GM18861 (cell line): ENCODE measurements around the gene ARID4A.
A peak's percentile ranks its signal among the peaks of the same experiment; 100 is the strongest.
"Not testable (repeated sequence)": the region's sequence is repeated elsewhere in the genome, so short reads cannot be mapped to it uniquely, and the experiment has no call there.

Source experiments
- ATAC-seq: cut with Tn5 transposase; IDR thresholded peaks from one replicate; pipeline ENCODE4 v1.9.1; 2021; ENCODE audit not compliant: unreplicated experiment

Gene ARID4A

DNA sequence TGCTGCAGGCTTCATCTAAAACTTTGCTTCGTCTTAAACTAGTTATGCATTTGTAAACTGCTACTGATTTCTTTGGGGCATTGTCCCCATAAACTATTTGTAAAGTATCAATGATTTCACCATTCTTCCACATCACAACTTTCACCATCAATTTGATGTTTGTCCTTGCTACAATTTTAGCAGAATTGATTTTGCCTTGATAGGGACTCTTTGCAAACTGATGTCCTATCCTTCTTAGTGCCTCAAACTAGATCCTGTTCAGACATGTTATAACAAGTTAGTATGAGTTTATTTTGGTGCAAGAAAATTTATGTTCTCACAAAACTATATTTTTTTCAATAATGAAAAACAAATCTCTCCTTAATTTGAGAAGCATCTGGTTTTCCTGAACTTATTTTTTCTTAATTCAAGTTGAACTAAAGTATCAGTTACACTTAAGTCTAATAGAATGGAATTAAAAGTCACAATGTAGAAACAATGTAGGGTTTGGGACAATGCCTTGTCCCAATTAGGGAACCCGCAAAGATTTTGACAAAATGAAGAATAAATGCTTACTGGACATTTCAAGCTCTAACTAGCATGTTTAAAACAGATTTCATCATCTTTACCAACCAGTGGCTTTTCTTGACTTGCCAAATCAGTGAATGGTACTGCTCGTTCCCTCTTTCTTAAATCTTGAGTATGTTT is 10.1 kb upstream of the ARID4A start:
- no peak for ATAC-seq

DNA sequence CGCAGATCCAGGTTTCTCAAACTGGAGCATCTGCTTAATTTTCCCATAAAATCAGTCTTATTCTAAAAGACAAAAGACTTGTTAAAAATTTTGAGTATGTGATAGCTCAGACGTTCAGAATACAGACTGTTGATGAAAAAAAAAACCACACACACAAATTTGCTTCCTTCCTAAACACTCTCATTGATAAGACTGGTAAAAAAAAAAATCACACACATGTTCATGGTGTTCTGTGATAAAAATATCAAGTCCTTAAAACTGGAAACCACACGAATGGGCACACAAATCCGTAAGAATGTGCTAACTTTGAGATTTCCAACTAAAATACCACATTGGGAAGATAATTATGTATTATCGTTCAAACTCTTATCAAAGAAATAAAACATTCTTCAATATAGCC is 6.7 kb upstream of the ARID4A start:
- no peak for ATAC-seq

DNA sequence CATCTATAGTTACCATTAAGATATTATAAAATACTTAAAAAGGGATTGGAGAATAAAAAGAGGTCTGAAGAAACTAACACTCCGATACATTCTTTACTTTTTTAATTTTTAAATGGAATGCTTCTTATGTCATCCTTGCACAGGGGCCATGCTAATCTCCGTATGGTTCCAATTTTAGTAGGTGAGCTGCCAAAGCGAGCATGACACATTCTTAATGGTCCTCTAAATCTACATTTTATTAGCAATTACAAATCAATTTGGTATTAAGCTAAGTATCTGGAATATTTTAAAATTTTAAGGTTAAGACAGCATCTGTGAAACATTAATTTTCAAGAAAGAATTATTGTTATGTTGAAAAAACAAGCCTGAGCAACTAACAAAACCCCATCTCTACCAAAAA is 6.2 kb upstream of the ARID4A start:
- ATAC-seq: no peak

DNA sequence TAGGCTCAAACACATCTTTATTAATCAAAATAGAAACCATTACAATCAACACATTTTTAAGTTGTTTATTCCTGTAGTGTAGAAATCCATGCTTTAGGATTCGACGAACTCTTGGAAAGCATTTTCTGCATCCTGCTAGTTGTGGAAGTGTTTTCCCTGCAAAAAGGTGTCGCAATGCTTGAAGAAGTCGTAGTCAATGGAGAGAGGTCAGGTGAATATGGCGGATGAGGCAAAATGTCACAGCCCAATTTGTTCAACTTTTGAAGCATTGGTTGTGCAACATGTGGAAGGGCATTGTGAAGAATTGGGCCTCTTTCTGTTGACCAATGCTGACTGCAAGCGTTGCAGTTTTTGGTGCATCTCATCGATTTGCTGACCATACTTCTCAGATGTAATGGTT is 4.2 kb upstream of the ARID4A start:
- no peak for ATAC-seq

DNA sequence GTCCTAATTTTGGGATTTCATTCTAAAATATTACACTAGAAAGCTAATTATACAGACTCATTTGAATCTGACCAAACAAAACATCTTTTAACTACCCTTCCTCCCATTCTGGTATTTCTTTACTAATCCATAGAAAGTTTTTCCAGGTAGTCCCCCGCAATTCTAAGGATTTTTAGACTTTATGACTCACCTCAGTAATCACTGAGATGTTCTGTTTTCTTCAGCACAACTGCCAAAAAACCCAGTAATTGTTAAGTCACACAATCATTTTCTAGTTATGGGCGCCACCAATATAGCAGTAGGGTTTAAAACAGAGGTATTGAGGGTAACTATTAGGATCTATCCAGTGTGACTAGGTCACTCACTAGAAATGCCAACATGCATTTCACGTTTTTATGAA is 1.6 kb upstream of the ARID4A start:
- no peak for ATAC-seq

DNA sequence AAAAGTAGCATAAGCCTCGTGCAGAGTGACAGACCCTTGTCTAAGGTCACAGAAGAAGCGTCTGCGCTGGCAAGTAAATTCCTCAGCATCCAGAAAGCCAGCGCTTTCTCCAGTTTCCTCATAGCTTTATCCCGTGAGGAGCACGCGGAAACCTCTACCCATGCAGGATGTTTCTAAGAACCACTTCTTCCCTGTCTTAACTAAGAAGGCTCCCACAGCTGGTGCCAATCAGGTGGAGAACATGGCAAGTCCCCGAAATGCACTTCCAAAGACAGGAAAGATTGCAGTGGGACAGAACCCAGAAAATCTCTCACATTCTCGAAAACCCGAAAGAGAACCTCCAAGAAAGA is 968 bp upstream of the ARID4A start:
- no peak for ATAC-seq

DNA sequence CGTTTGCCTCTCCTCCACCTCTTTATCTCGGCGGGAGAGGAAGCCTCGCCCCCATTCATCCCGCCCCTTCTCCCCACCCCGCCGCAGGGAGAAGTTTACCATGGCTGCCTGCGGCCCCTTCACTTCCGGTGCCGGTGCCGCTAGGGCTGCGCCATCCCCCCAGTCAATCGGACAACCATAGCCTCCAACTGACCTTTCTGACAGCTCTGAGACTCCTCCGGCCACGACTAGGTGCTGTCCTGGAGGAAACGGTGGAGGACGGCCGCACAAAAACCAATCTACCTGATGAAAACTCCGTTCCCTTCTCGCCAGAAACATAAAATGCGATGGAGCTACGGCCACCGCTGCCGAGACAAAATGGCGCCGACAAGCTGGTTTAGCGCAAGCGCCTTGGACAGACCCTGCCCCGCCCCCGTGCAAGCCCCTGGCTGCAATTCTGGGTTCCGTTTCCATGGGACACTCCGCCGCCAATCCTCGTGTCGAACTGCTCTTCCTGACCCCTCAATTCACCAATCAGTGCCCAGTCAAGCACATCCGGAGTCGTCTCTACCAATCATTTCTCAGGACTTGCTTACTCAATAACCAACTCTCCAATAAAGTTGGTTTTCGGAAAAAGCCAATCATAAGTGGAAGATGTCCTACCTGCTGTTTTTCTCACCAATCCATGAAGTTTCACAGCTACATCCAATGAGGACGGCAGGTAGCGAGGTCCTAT is 436 bp upstream of the ARID4A start:
- peak; percentile 82 for ATAC-seq

DNA sequence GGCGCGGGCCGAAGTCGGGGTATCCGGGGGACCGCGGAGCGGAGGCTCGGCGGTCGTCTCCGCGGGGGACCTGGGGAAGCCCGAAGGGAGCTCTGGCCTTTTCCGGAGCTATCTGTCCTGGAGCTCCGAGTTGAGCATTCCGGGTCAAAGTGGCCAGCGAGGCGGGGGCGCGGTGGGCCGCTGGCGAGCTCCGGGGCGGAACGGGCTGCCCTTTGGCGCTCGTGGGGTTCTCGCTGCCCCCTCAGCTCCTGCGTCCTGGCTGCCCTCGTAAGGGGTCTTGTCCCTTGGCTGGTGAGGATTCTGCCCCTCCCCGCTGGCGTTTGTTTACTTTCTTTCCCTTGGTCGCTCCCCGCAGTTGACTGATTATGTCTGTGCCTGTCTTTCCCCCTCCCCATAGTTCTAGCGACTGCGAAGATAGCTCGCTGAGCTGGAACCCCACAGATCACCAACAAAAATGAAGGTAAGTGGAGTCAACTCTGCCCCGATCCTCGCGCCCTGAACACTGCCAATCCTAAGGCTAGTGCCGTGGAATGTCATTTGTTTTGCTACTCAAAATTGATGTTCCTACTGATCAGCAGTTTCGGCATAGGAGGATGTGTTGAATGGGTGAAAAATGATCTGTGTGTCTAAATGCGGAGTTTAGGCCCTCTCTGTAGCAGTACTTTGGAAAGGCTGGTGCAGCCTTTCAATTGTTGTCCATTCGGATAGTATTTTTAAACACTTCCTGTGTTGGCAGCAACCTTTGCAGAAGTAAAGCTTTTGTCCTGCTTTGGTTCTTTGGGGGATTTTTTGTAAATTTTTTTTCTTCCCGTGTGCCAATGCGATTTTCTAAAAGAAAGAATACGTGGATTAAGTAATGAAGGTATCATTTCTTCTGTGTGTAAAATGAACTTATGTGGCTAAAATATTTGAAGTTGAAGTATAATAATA is 1.3 kb downstream of the ARID4A start:
- no peak for ATAC-seq

DNA sequence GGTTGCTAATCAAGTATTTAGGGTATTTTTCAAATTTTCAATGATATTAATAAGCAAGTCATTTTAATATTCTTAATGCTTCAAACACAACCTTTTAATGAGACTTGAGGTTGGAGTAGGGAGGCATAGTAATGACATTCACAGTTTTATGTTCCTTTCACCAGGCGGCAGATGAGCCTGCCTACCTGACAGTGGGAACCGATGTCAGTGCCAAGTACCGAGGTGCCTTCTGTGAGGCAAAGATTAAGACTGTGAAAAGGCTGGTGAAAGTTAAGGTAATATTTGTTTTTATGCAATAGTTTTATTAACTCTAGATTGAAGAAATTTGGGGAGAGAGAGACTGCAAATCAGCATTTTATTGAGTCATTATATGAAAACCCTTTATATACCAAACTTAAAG is 3.1 kb downstream of the ARID4A start:
- ATAC-seq: no peak

DNA sequence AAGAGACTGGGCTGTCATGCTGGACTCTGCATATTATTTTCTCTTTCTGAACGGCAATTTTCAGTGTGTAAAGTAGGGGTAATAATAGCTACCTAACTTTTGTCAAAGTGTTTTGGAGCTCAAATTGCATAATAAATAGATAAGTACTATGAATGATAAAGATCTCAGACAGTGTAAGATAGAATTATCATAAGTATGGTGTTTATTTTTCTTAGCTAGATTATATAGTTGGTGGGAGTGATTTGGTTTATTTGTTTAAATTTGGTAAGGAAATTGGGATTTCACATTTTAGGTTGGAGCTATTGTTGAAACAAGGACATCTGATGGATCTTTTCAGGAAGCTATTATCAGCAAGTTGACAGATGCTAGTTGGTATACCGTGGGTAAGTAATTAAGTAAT is 7.4 kb downstream of the ARID4A start:
- no peak for ATAC-seq

DNA sequence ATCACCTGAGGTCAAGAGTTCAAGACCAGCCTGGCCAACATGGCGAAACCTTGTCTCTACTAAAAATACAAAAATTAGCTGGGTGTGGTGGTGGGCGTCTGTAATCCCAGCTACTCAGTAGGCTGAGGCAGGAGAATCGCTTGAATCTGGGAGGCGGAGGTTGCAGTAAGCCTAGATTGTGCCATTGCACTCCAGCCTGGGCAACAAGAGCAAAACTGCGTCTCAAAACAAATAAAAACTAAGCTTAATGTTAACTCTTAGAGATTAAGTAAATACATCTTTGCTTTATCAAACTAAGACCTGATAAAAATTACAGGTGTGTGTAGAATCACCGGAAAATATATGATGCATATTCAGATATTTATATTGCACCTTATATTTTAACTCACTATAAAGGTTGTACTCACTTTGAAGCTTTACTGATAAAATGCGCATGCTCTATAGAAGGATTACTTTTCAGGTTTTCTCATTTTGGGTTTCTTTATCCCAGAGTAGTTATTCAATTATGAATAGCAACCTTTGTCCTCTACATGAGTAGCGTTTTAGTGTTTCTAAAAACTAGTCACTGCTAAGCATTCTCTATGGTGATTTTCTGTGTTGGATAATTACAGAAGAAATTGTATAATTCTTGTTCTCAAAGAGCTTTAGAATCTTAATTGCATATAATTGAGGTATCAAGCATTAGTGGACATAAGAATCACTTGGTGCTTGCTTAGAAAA is 9.4 kb downstream of the ARID4A start:
- ATAC-seq: no peak

DNA sequence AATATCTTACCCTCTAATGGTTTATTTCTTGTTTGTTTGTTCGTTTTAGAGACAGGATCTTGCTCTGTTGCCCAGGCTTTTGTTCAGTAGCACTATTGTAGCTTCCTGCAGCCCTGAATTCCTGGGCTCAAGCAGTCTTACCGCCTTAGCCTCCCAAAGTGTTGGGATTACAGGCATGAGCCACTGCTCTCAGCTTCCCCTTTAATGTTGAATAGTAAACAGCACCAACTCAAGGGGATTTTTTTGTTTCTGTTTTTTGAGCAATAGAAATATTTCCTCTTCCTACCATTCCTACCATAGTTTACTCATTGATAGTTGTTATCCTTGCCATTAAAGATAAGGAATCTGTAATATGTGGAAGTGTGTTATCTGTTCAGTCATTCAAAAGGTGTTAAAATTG is 10.7 kb downstream of the ARID4A start:
- no peak for ATAC-seq

DNA sequence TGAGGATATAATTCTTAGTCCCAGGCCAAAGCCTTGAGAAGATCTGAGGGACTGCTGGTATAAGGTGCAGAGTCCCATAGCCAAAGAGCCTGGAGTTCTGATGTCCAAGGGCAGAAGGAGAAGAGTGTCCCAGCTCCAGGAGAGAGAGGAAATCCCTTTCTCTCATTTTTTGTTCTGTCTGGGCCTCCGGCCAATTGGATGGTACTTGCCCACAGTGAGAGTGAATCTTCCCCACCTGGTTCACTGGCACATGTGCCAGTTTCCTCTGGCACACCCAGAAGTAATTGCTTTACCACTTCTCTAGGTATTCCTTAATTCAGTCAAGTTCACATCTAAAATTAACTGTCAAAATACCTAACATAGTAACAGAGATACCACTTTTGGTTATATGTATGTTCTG is 15.3 kb downstream of the ARID4A start:
- ATAC-seq: no peak

DNA sequence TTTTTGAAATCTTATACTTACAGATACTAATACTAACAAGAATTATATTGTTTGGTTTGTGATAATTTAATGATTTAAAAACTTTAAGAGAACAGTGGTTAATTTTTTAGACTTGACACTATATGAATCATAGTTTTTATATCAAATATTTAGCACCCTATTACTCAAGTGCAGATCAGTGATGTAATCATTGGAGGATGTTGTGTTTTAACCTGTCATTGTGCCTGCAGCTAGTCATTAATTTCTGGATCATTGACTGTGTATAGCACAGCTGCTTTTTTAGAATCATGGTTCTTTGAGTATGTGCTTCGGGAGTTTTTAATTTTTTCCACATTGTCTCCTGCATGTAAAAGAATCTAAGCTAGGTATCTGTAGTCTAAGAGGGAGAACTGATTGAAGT is 17.3 kb downstream of the ARID4A start:
- ATAC-seq: no peak

DNA sequence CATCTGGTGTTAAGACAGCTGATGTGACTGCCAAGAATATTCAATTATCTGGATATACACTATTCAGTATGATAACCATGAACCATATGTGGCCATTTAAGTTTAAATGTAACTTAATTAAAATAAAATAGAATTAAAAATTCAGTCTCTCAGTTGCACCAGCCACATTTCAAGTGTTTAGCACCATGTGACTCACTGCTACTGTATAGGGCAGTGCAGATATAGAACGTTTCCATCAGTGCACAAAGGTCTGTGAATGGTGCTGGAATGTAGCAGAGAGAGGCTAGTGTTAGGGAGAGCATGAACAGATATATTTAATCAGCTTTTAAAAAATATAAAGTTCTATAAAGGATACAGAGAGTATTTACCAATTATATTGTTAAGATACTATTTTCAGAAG is 28.7 kb downstream of the ARID4A start:
- no peak for ATAC-seq

DNA sequence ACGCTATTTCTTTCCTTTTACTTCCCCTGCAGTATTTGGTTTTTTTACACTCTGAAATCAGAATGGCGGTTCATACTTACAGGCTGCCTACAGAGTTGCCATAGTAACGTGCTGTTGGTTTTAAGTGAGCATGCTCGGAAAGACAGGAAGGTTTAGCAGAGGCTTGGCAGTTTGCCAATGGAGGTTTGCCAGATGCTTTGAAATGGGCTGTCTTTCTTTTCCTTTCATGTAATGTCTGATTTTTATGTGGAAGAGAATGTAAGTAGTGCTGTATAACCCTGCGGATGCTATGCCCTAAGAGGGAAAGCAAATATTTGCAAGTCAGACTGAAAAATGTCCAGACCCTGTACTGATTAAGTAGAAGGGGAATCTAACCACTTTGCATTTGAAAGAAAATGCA is 32.8 kb downstream of the ARID4A start:
- peak; percentile 88 for ATAC-seq

DNA sequence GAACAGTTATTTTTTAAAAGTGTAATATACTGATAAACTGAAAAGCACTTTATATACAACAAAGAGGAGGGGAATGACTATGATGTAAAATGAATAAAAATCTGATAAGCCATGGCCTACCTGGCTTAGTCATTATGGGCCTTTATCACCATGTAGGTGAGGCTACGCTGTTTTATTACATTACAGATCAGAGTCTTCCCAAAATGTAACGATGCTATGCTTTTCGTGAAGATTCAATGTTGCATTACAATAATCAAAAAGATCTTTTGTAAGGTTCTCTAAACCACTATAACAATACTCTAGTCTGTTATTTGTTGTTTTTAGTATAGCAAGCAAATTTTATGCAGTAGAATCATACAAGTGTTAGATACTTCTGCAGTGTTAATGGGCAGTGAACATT is 34.2 kb downstream of the ARID4A start:
- no peak for ATAC-seq

DNA sequence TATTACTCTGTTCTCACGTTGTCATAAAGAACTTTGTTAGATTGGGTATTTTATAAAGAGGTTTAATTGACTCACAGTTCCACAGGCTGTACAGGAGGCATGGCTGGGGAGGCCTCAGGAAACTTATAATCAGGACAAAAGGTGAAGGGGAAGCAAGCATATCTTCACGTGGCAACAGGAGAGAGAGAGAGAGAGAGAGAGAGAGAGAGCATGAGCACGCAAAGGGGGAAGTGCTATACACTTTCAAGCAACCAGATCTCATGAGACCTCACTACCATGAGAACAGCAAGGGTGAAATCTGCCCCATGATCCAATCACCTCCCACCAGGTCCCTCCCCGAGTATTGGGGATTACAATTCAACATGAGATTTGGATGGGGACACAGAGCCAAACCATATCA is 41.3 kb downstream of the ARID4A start:
- not testable (repeated sequence) for ATAC-seq

DNA sequence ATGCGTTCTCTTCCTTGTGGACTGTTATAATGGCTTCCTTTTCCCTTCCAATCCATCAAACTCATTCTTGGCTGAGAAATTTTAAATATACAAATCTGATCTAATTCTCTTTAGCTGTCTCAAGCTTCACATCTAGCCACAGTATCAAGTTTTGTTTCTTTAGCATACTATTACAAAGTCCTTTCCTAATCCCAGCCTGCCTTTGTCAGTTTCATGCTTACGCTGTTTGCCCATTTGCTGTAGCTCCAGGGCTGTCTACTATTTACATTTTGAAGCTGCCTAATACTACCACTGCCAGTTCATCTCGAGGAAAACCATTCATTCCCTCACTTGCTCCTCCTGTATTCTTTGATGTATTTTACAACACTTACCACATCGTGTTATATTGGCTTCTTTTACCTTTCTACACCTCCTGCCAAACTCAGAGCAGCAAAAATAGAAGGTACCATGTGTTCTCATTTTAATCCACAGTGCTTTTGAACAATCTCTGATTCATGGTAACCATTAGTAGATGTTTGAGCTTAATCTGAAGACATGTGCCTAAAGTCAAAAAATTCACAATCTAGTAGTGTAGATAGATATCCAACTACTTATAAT is 42.9 kb downstream of the ARID4A start:
- ATAC-seq: no peak

DNA sequence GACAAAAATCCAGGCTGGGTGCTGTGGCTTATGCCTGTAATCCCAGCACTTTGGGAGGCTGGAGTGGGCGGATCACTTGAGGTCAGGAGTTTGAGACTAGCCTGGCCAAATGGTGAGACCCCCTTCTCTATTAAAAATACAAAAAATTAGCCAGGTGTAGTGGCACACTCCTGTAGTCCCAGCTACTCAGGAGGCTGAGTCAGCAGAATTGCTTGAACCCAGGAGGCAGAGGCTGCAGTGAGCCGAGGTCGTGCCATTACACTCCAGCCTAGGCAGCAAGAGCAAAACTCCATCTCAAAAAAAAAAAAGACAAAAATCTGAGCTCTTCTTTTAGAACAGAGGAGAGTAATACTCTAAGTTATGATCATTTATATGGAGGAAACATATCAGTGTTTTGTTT is 45.2 kb downstream of the ARID4A start:
- ATAC-seq: not testable (repeated sequence)
